ENCODE data around the gene PRKCB.

Gene PRKCB

GRCh38 chr16:23895052-23895451, 59.3 kb downstream of the PRKCB start:
- no peak overlapping the region for H3K4me3 ChIP-seq (ENCODE audit: low read depth, low read length)
- TF ChIP-seq, protein P1, sequence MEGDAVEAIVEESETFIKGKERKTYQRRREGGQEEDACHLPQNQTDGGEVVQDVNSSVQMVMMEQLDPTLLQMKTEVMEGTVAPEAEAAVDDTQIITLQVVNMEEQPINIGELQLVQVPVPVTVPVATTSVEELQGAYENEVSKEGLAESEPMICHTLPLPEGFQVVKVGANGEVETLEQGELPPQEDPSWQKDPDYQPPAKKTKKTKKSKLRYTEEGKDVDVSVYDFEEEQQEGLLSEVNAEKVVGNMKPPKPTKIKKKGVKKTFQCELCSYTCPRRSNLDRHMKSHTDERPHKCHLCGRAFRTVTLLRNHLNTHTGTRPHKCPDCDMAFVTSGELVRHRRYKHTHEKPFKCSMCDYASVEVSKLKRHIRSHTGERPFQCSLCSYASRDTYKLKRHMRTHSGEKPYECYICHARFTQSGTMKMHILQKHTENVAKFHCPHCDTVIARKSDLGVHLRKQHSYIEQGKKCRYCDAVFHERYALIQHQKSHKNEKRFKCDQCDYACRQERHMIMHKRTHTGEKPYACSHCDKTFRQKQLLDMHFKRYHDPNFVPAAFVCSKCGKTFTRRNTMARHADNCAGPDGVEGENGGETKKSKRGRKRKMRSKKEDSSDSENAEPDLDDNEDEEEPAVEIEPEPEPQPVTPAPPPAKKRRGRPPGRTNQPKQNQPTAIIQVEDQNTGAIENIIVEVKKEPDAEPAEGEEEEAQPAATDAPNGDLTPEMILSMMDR (conservative IDR thresholded peaks at IDR 0.05; ENCODE audit: low read depth, low read length), result no peak
- no peak for DNase-seq (ENCODE audit: low read depth)

DNA sequence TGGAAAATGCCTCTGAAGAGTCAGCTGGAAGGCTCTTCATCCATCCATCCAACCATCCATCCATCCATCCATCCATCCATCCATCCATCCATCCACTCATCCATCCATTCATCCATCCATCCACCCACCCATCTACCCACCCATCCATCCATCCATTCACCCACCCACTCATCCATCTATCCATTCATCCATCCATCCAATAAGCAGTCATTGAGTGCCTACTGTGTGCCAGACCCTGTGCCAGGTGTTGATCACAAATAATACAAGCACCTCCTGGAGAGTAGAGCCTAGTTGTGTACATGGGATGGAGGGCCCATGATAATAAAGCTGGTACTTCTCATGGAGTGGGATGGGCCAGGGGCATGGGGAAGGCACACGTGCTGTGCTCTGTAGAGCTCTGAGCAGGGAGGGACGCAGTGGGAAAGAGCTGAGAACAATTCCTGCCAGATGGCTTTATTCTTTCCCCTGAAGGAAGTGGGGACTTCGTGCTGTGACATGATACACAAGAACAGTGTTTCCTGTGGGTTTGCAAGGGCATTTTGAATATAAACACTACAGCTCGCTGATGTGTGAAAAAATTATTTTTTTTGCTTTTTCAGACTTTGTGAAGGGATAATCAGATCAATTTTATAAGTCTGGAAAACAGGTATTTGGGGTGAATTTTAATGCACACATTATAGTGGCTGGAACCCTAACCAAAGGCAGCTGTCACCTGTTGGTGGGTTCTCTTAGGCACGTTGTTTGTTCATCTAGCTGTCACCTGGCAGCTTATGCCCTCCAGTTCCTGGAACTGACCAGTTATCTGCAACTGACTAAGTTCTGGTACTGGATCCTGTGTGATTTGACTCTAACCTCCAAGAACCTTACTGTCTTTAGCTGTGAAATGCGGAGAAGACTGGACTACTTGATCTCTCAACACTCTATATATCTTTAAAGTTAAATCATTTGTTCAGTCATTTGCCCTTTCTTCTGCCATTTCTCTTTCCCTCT, 61.3 kb downstream of the PRKCB start:
- TF ChIP-seq, protein P1 (conservative IDR thresholded peaks at IDR 0.05; ENCODE audit: low read depth, low read length), result no peak
- DNase-seq (ENCODE audit: low read depth), result no peak
- H3K4me3 ChIP-seq (ENCODE audit: low read depth, low read length), result no peak overlapping the region

- DNase-seq (ENCODE audit: low read depth), result no peak
- TF ChIP-seq, protein P1 (conservative IDR thresholded peaks at IDR 0.05; ENCODE audit: low read depth, low read length), result no peak
- H3K4me3 ChIP-seq (ENCODE audit: low read depth, low read length), result no peak overlapping the region
These were observed 63.1 kb downstream of the PRKCB start for GRCh38 chr16:23898682-23899430.

- DNase-seq (ENCODE audit: low read depth), result no peak
- no peak overlapping the region for H3K4me3 ChIP-seq (ENCODE audit: low read depth, low read length)
- TF ChIP-seq, protein P1 (conservative IDR thresholded peaks at IDR 0.05; ENCODE audit: low read depth, low read length), result no peak
These were observed 64.1 kb downstream of the PRKCB start for GRCh38 chr16:23899869-23900268.

GRCh38 chr16:23900480-23901177, 64.8 kb downstream of the PRKCB start:
- no peak overlapping the region for H3K4me3 ChIP-seq (ENCODE audit: low read depth, low read length)
- TF ChIP-seq, protein P1 (conservative IDR thresholded peaks at IDR 0.05; ENCODE audit: low read depth, low read length), result no peak
- no peak for DNase-seq (ENCODE audit: low read depth)

GRCh38 chr16:23901178-23902033, 65.6 kb downstream of the PRKCB start:
- DNase-seq (ENCODE audit: low read depth), result no peak
- no peak overlapping the region for H3K4me3 ChIP-seq (ENCODE audit: low read depth, low read length)
- TF ChIP-seq, protein P1 (conservative IDR thresholded peaks at IDR 0.05; ENCODE audit: low read depth, low read length), result no peak
